Measurements from ENCODE around the gene CASZ1.

CASZ1 gene

GRCh38 chr1:10799726-10800125 lies 3.3 kb upstream of the CASZ1 start:
- Mint-ChIP-seq H3K9me3 (no peaks in the 10 kb centered on the region), H3K4me3 (no peak overlapping the region), H3K4me1 (no peaks in the 10 kb centered on the region), H3K27me3 (peaks cover 75% of the 10 kb centered on the region), H3K36me3 (ENCODE audit: insufficient read depth) (no peaks in the 10 kb centered on the region), H3K27ac (ENCODE audit: low read depth) (no peak overlapping the region)
- DNase-seq (ENCODE audit: low spot score in 2 of 2) (no peak), ATAC-seq (replicated peaks; ENCODE audit: extremely low read depth, poor library complexity, severe bottlenecking) (no peak)

GRCh38 chr1:10795276-10796021 lies 997 bp downstream of the CASZ1 start:
- DNase-seq (ENCODE audit: low spot score in 2 of 2), result no peak
- Mint-ChIP-seq H3K4me3 (peak overlapping the region; percentile 55), H3K4me1 (peaks cover 7% of the 10 kb centered on the region), H3K9me3 (no peaks in the 10 kb centered on the region), H3K36me3 (ENCODE audit: insufficient read depth) (no peaks in the 10 kb centered on the region), H3K27me3 (peaks cover 64% of the 10 kb centered on the region), H3K27ac (ENCODE audit: low read depth) (no peak overlapping the region)
- ATAC-seq (replicated peaks; ENCODE audit: extremely low read depth, poor library complexity, severe bottlenecking), result no peak

- peaks cover 58% of the 10 kb centered on the region for H3K27me3 Mint-ChIP-seq
- H3K27ac Mint-ChIP-seq (ENCODE audit: low read depth), result no peak overlapping the region
- ATAC-seq (replicated peaks; ENCODE audit: extremely low read depth, poor library complexity, severe bottlenecking) (no peak), DNase-seq (ENCODE audit: low spot score in 2 of 2) (no peak)
- no peaks in the 10 kb centered on the region for H3K36me3 Mint-ChIP-seq (ENCODE audit: insufficient read depth)
- no peaks in the 10 kb centered on the region for H3K9me3 Mint-ChIP-seq
- peak overlapping the region; percentile 55 for H3K4me3 Mint-ChIP-seq
- peaks cover 7% of the 10 kb centered on the region for H3K4me1 Mint-ChIP-seq
These were observed 1.6 kb downstream of the CASZ1 start for GRCh38 chr1:10794724-10795275.

GRCh38 chr1:10793129-10793651 lies 3.3 kb downstream of the CASZ1 start:
- H3K4me1 Mint-ChIP-seq, result peaks cover 7% of the 10 kb centered on the region
- ATAC-seq (replicated peaks; ENCODE audit: extremely low read depth, poor library complexity, severe bottlenecking) (no peak), DNase-seq (ENCODE audit: low spot score in 2 of 2) (no peak)
- peaks cover 42% of the 10 kb centered on the region for H3K27me3 Mint-ChIP-seq
- no peaks in the 10 kb centered on the region for H3K9me3 Mint-ChIP-seq
- H3K27ac Mint-ChIP-seq (ENCODE audit: low read depth), result no peak overlapping the region
- no peaks in the 10 kb centered on the region for H3K36me3 Mint-ChIP-seq (ENCODE audit: insufficient read depth)
- peak overlapping the region; percentile 60 for H3K4me3 Mint-ChIP-seq

GRCh38 chr1:10791105-10791951 lies 5.1 kb downstream of the CASZ1 start:
- Mint-ChIP-seq H3K36me3 (ENCODE audit: insufficient read depth) (no peaks in the 10 kb centered on the region), H3K4me3 (no peak overlapping the region), H3K4me1 (peaks cover 7% of the 10 kb centered on the region), H3K27me3 (peaks cover 30% of the 10 kb centered on the region), H3K27ac (ENCODE audit: low read depth) (no peak overlapping the region), H3K9me3 (no peaks in the 10 kb centered on the region)
- DNase-seq (ENCODE audit: low spot score in 2 of 2) (no peak), ATAC-seq (replicated peaks; ENCODE audit: extremely low read depth, poor library complexity, severe bottlenecking) (no peak)

- H3K36me3 Mint-ChIP-seq (ENCODE audit: insufficient read depth), result no peaks in the 10 kb centered on the region
- H3K4me3 Mint-ChIP-seq, result no peak overlapping the region
- DNase-seq (ENCODE audit: low spot score in 2 of 2) (no peak), ATAC-seq (replicated peaks; ENCODE audit: extremely low read depth, poor library complexity, severe bottlenecking) (no peak)
- no peaks in the 10 kb centered on the region for H3K9me3 Mint-ChIP-seq
- H3K27me3 Mint-ChIP-seq, result peaks cover 24% of the 10 kb centered on the region
- H3K27ac Mint-ChIP-seq (ENCODE audit: low read depth), result no peak overlapping the region
- H3K4me1 Mint-ChIP-seq, result peaks cover 7% of the 10 kb centered on the region
These were observed 6.4 kb downstream of the CASZ1 start for GRCh38 chr1:10789803-10790702.

- Mint-ChIP-seq H3K4me1 (peaks cover 7% of the 10 kb centered on the region), H3K4me3 (no peak overlapping the region), H3K9me3 (no peaks in the 10 kb centered on the region), H3K36me3 (ENCODE audit: insufficient read depth) (no peaks in the 10 kb centered on the region), H3K27ac (ENCODE audit: low read depth) (no peak overlapping the region), H3K27me3 (peaks cover 16% of the 10 kb centered on the region)
- DNase-seq (ENCODE audit: low spot score in 2 of 2) (no peak), ATAC-seq (replicated peaks; ENCODE audit: extremely low read depth, poor library complexity, severe bottlenecking) (no peak)
These were observed 7.2 kb downstream of the CASZ1 start for GRCh38 chr1:10789047-10789791.

GRCh38 chr1:10788592-10789006 lies 7.8 kb downstream of the CASZ1 start:
- peaks cover 7% of the 10 kb centered on the region for H3K4me1 Mint-ChIP-seq
- no peak overlapping the region for H3K27ac Mint-ChIP-seq (ENCODE audit: low read depth)
- peaks cover 9% of the 10 kb centered on the region for H3K27me3 Mint-ChIP-seq
- H3K9me3 Mint-ChIP-seq, result no peaks in the 10 kb centered on the region
- ATAC-seq (replicated peaks; ENCODE audit: extremely low read depth, poor library complexity, severe bottlenecking), result no peak
- no peak for DNase-seq (ENCODE audit: low spot score in 2 of 2)
- no peak overlapping the region for H3K4me3 Mint-ChIP-seq
- no peaks in the 10 kb centered on the region for H3K36me3 Mint-ChIP-seq (ENCODE audit: insufficient read depth)

GRCh38 chr1:10787286-10787685 lies 9.2 kb downstream of the CASZ1 start:
- DNase-seq (ENCODE audit: low spot score in 2 of 2), result no peak
- ATAC-seq (replicated peaks; ENCODE audit: extremely low read depth, poor library complexity, severe bottlenecking), result no peak
- no peaks in the 10 kb centered on the region for H3K4me1 Mint-ChIP-seq
- H3K27ac Mint-ChIP-seq (ENCODE audit: low read depth), result no peak overlapping the region
- H3K36me3 Mint-ChIP-seq (ENCODE audit: insufficient read depth), result no peaks in the 10 kb centered on the region
- no peaks in the 10 kb centered on the region for H3K27me3 Mint-ChIP-seq
- H3K4me3 Mint-ChIP-seq, result no peak overlapping the region
- H3K9me3 Mint-ChIP-seq, result no peaks in the 10 kb centered on the region

- Mint-ChIP-seq H3K36me3 (ENCODE audit: insufficient read depth) (no peaks in the 10 kb centered on the region), H3K4me3 (no peak overlapping the region), H3K27ac (ENCODE audit: low read depth) (no peak overlapping the region), H3K4me1 (no peaks in the 10 kb centered on the region), H3K9me3 (no peaks in the 10 kb centered on the region), H3K27me3 (no peaks in the 10 kb centered on the region)
- ATAC-seq (replicated peaks; ENCODE audit: extremely low read depth, poor library complexity, severe bottlenecking) (no peak), DNase-seq (ENCODE audit: low spot score in 2 of 2) (no peak)
These were observed 10.5 kb downstream of the CASZ1 start for GRCh38 chr1:10785728-10786638.
